SK-N-SH (cell line): Measurements from ENCODE around the gene ABCA1. TPM values are rescaled to one million over a fixed set of nuclear protein-coding genes. Genes with fewer than 3 reads are reported as not detected.
"Not testable (repeated sequence)": the region's sequence is repeated elsewhere in the genome, so short reads cannot be mapped to it uniquely, and the experiment has no call there.

Experiments
- CTCF ChIA-PET: fragments of 300-600, 350-600 bp; formaldehyde crosslinking; extraction: SDS; loops from one replicate; lab custom pipeline; 2021; lab: Yijun Ruan, JAX
- POLR2A ChIA-PET: fragments of 350-600 bp; sonication (Branson Sonifier 250); formaldehyde crosslinking; extraction: SDS; loops from one replicate; lab custom pipeline; 2020; ENCODE audit warnings: antibody characterized with exemption, inconsistent platforms; lab: Yijun Ruan, JAX
- DNase-seq: peaks from one replicate; pipeline ENCODE4 v3.0.0; 2012
- H2AFZ ChIP-seq: fragments of 200-600 bp; sonication (generic); 2 replicates; pipeline ENCODE4 v1.8.1; 2016; ENCODE audit warnings: antibody characterized with exemption, mild to moderate bottlenecking, low read depth
- H3F3A ChIP-seq: fragments of 200-600 bp; sonication (generic); replicated peaks from 2 replicates; pipeline ENCODE3; 2016; ENCODE audit warnings: antibody characterized with exemption, mild to moderate bottlenecking; ENCODE audit not compliant: insufficient read depth
- H3K27ac ChIP-seq, 2 experiments: fragments of 200-500 bp in 1 of 2; fragments of 200-600 bp in 1 of 2; sonication (Bioruptor generic) in 1 of 2; sonication (generic), shearing (Covaris generic) in 1 of 2; 2 replicates each; pipeline versions ENCODE4 v1.5.1 to v1.6.1; 2014 to 2016; ENCODE audit warnings: low read depth in 2 of 2, inconsistent platforms in 1 of 2, low read length in 1 of 2, mild to moderate bottlenecking in 1 of 2, mixed read lengths in 1 of 2
- H3K27me3 ChIP-seq: fragments of 200-600 bp; sonication (generic), shearing (Covaris generic); 2 replicates; pipeline ENCODE4 v1.6.1; 2016; ENCODE audit warnings: mixed run types; ENCODE audit not compliant: insufficient read depth
- H3K36me3 ChIP-seq, 2 experiments: fragments of 200-500 bp in 1 of 2; fragments of 200-600 bp in 1 of 2; sonication (Bioruptor generic) in 1 of 2; sonication (generic) in 1 of 2; replicated peaks in 1 of 2; 2 replicates each; pipeline versions ENCODE3 to v1.5.1; 2014 to 2016; ENCODE audit warnings: low read length in 1 of 2, mild to moderate bottlenecking in 1 of 2; ENCODE audit not compliant: insufficient read depth in 2 of 2, control insufficient read depth in 1 of 2
- H3K4me1 ChIP-seq, 2 experiments: fragments of 200-500 bp in 1 of 2; fragments of 200-600 bp in 1 of 2; sonication (Bioruptor generic) in 1 of 2; sonication (generic), shearing (Covaris generic) in 1 of 2; 2 replicates each; pipeline versions ENCODE4 v1.5.1 to v1.6.1; 2014 to 2016; ENCODE audit warnings: low read depth in 1 of 2, low read length in 1 of 2, mixed run types in 1 of 2; ENCODE audit not compliant: insufficient read depth in 2 of 2, control insufficient read depth in 1 of 2
- H3K4me2 ChIP-seq: fragments of 200-600 bp; sonication (generic), shearing (Covaris generic); 2 replicates; pipeline ENCODE4 v1.6.1; 2017; ENCODE audit warnings: mixed run types
- H3K4me3 ChIP-seq, 2 experiments: fragments of 200-500 bp in 1 of 2; fragments of 200-600 bp in 1 of 2; sonication (Bioruptor generic) in 1 of 2; sonication (generic), shearing (Covaris generic) in 1 of 2; 2 replicates each; pipeline versions ENCODE4 v1.5.1 to v1.8.1; 2014 to 2016; ENCODE audit warnings: low read depth in 2 of 2, inconsistent platforms in 1 of 2, low read length in 1 of 2, mild to moderate bottlenecking in 1 of 2, mixed read lengths in 1 of 2, moderate library complexity in 1 of 2
- H3K79me2 ChIP-seq: fragments of 200-600 bp; sonication (generic); 2 replicates; pipeline ENCODE4 v1.8.1; 2017; ENCODE audit warnings: mild to moderate bottlenecking; ENCODE audit not compliant: insufficient read depth
- H3K9ac ChIP-seq: fragments of 200-600 bp; sonication (generic); 2 replicates; pipeline ENCODE4 v1.6.1; 2017; ENCODE audit warnings: mixed run types
- H3K9me2 ChIP-seq: fragments of 200-600 bp; sonication (generic); 2 replicates; pipeline ENCODE4 v1.6.1; 2017; ENCODE audit warnings: mixed run types
- H3K9me3 ChIP-seq: fragments of 200-600 bp; sonication (generic); 2 replicates; pipeline ENCODE4 v1.6.1; 2017; ENCODE audit warnings: mixed run types, mild to moderate bottlenecking, moderate library complexity
- H4K20me1 ChIP-seq: fragments of 200-600 bp; sonication (generic); 2 replicates; pipeline ENCODE4 v1.6.1; 2017; ENCODE audit warnings: mild to moderate bottlenecking, mixed run types; ENCODE audit not compliant: insufficient read depth
- ELF1 ChIP-seq: IDR thresholded peaks from 2 replicates; pipeline ENCODE4 v1.4.0; 2012
- FOSL2 ChIP-seq: IDR thresholded peaks from 2 replicates; pipeline ENCODE4 v1.4.0; 2012; ENCODE audit warnings: low read depth, mild to moderate bottlenecking, moderate library complexity, borderline replicate concordance
- GATA2 ChIP-seq: sonication (generic); formaldehyde crosslinking; IDR thresholded peaks from 2 replicates; pipeline ENCODE4 v1.5.0; 2020; ENCODE audit warnings: mild to moderate bottlenecking, missing genetic modification reagents
- JUND ChIP-seq: IDR thresholded peaks from 2 replicates; pipeline ENCODE4 v1.4.0; 2012
- MEF2A ChIP-seq: IDR thresholded peaks from 2 replicates; pipeline ENCODE4 v1.4.0; 2012; ENCODE audit warnings: low read depth, borderline replicate concordance
- MXI1 ChIP-seq: IDR thresholded peaks from 2 replicates; pipeline ENCODE4 v1.6.1; 2012; ENCODE audit warnings: mild to moderate bottlenecking, low read depth, low read length, improper control_type of control experiment
- NFIC ChIP-seq: IDR thresholded peaks from 2 replicates; pipeline ENCODE4 v1.4.0; 2012; ENCODE audit warnings: borderline replicate concordance
- NRF1 ChIP-seq: IDR thresholded peaks from 2 replicates; pipeline ENCODE4 v1.6.1; 2012; ENCODE audit warnings: low read depth, mild to moderate bottlenecking, low read length
- RCOR1 ChIP-seq: fragments of 150-350 bp; IDR thresholded peaks from 2 replicates; pipeline ENCODE4 v1.6.1; 2017; ENCODE audit warnings: antibody characterized with exemption, low read length
- RFX5 ChIP-seq: IDR thresholded peaks from 2 replicates; pipeline ENCODE4 v1.6.1; 2012; ENCODE audit warnings: mild to moderate bottlenecking, improper control_type of control experiment, low read length
- RXRA ChIP-seq: IDR thresholded peaks from 2 replicates; pipeline ENCODE4 v1.4.0; 2012; ENCODE audit warnings: low read depth, mild to moderate bottlenecking, borderline replicate concordance
- SIN3A ChIP-seq: IDR thresholded peaks from 2 replicates; pipeline ENCODE4 v1.6.1; 2012; ENCODE audit warnings: low read depth, mild to moderate bottlenecking, low read length, moderate library complexity, borderline replicate concordance
- TAF1 ChIP-seq: IDR thresholded peaks from 2 replicates; pipeline ENCODE4 v1.6.1; 2012; ENCODE audit warnings: low read depth, mild to moderate bottlenecking, low read length, moderate library complexity, borderline replicate concordance
- TCF12 ChIP-seq: IDR thresholded peaks from 2 replicates; pipeline ENCODE4 v1.4.0; 2012
- YY1 ChIP-seq: IDR thresholded peaks from 2 replicates; pipeline ENCODE4 v1.4.0; 2012; ENCODE audit warnings: low read depth, mild to moderate bottlenecking
- WGBS: methylation state at CpG from one replicate; pipeline ENCODE4 v1.1.6; 2017; ENCODE audit warnings: low lambda C conversion rate; 5-methylcytosine and 5-hydroxymethylcytosine counted together
- polyA plus RNA-seq, 3 experiments: library from polyadenylated mRNA; depleted of rRNA; stranded (reverse); fragments of >200 nt; gene quantifications; 2 replicates each; pipeline ENCODE4 v1.2.3, GENCODE V29; 2012
- TF ChIP-seq, protein P1 (sequence below): IDR thresholded peaks from 2 replicates; pipeline ENCODE4 v1.6.1; 2012; ENCODE audit warnings: mild to moderate bottlenecking, low read depth, low read length, moderate library complexity
- TF ChIP-seq, protein P2 (sequence below): IDR thresholded peaks from 2 replicates; pipeline ENCODE4; 2012

The ABCA1 gene
- polyA plus RNA-seq, 1 of the 3 experiments (the other 2 are of a cell fraction): 5.3 TPM

DNA sequence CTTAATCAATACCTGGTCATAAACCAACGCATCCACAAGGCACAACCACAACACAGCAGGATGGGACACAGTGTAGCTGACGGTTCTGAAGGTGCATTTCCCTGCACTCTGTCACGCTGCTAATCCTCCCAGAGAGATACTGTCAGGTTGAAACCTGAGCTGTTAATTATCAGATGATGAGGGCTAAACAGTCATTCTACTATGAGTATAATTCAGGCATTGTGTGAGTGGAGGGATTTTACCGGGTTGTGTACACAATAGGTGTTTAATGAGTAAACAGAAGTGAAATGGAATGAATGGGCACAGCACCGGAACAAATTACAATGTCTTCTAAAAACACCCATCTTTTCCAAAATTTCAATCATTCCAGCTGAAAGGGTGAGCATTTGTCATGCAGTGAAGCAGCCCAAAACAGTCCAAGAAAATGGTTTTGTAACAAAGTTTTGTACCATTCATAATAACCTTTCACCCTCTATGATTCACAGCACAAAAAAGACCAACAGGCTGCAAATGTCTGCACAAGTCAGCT is 71.5 kb downstream of the ABCA1 start:
- ChIA-PET CTCF (interaction anchor here (0.7 to 1.4 kb wide), 2 partner anchors 76 to 559 kb away, joined by 3 read pairs; no protein-coding TSS in a partner anchor), POLR2A (no interaction called here)
- TF ChIP-seq SIN3A: no peak
- TF ChIP-seq NFIC: no peak
- no peak for TF ChIP-seq YY1
- TF ChIP-seq RCOR1: no peak
- no peak for TF ChIP-seq GATA2 (CRISPR knock-in tag)
- TF ChIP-seq MEF2A: no peak
- no peak for TF ChIP-seq RFX5
- TF ChIP-seq MXI1: no peak
- no peak for TF ChIP-seq RXRA
- TF ChIP-seq NRF1: no peak
- no peak for TF ChIP-seq TCF12
- TF ChIP-seq TAF1: no peak
- H3F3A ChIP-seq: peaks cover 3% of the 10 kb centered on the region
- no peaks in the 10 kb centered on the region; a peak in 1 of 4 replicates for H3K4me1 ChIP-seq
- no peak for DNase-seq
- no peaks in the 10 kb centered on the region for H3K9me3 ChIP-seq
- H3K4me2 ChIP-seq: no peak overlapping the region
- no peak overlapping the region for H3K4me3 ChIP-seq
- H4K20me1 ChIP-seq: no peaks in the 10 kb centered on the region
- no peaks in the 10 kb centered on the region for H3K9me2 ChIP-seq
- H3K9ac ChIP-seq: no peak overlapping the region
- H3K36me3 ChIP-seq: peaks cover 0 to 10% of the 10 kb centered on the region in 2 experiments
- no peaks in the 10 kb centered on the region for H3K79me2 ChIP-seq
- H3K27ac ChIP-seq: no peak overlapping the region
- no peak overlapping the region for H2AFZ ChIP-seq
- WGBS: 88% methylated on average over 5 of the region's 5 CpGs
- H3K27me3 ChIP-seq: no peaks in the 10 kb centered on the region

DNA sequence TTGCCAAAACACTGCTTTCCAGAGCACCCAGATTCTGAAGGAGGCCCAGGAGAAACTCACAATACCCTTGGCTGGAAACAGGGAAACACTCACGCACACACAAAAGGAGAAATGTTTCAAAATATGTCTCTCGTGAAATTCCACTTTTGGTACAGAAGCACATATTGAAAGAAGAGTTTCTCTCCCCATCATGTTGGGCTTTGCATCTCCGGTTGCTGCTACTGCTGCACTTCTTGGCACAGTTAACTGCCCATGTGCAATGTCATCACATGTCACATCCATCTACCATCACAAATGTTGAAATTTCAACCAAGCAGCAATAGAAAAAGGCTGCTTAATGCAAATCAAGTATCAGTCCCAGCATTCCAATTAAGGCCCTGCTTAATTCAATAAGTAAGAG is 72.1 kb downstream of the ABCA1 start:
- ChIA-PET CTCF (interaction anchor here (1.4 kb wide), 1 partner anchor 76 kb away, joined by 3 read pairs; no protein-coding TSS in a partner anchor), POLR2A (no interaction called here)
- no peaks in the 10 kb centered on the region for H4K20me1 ChIP-seq
- H3K9me2 ChIP-seq: no peaks in the 10 kb centered on the region
- H3K4me3 ChIP-seq: no peak overlapping the region
- no peak overlapping the region for H3K4me2 ChIP-seq
- 92% methylated on average over 3 of the region's 3 CpGs for WGBS
- H2AFZ ChIP-seq: no peak overlapping the region
- peaks cover 0 to 10% of the 10 kb centered on the region in 2 experiments for H3K36me3 ChIP-seq
- no peak for DNase-seq
- H3F3A ChIP-seq: peaks cover 3% of the 10 kb centered on the region
- no peak overlapping the region for H3K27ac ChIP-seq
- no peaks in the 10 kb centered on the region; a peak in 1 of 4 replicates for H3K4me1 ChIP-seq
- no peak overlapping the region for H3K9ac ChIP-seq
- no peaks in the 10 kb centered on the region for H3K9me3 ChIP-seq
- no peaks in the 10 kb centered on the region for H3K27me3 ChIP-seq
- TF ChIP-seq ELF1 (no peak), TAF1 (no peak), FOSL2 (no peak), JUND (no peak)
- TF ChIP-seq, protein P1, sequence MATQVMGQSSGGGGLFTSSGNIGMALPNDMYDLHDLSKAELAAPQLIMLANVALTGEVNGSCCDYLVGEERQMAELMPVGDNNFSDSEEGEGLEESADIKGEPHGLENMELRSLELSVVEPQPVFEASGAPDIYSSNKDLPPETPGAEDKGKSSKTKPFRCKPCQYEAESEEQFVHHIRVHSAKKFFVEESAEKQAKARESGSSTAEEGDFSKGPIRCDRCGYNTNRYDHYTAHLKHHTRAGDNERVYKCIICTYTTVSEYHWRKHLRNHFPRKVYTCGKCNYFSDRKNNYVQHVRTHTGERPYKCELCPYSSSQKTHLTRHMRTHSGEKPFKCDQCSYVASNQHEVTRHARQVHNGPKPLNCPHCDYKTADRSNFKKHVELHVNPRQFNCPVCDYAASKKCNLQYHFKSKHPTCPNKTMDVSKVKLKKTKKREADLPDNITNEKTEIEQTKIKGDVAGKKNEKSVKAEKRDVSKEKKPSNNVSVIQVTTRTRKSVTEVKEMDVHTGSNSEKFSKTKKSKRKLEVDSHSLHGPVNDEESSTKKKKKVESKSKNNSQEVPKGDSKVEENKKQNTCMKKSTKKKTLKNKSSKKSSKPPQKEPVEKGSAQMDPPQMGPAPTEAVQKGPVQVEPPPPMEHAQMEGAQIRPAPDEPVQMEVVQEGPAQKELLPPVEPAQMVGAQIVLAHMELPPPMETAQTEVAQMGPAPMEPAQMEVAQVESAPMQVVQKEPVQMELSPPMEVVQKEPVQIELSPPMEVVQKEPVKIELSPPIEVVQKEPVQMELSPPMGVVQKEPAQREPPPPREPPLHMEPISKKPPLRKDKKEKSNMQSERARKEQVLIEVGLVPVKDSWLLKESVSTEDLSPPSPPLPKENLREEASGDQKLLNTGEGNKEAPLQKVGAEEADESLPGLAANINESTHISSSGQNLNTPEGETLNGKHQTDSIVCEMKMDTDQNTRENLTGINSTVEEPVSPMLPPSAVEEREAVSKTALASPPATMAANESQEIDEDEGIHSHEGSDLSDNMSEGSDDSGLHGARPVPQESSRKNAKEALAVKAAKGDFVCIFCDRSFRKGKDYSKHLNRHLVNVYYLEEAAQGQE: no peak
- TF ChIP-seq, protein P2, sequence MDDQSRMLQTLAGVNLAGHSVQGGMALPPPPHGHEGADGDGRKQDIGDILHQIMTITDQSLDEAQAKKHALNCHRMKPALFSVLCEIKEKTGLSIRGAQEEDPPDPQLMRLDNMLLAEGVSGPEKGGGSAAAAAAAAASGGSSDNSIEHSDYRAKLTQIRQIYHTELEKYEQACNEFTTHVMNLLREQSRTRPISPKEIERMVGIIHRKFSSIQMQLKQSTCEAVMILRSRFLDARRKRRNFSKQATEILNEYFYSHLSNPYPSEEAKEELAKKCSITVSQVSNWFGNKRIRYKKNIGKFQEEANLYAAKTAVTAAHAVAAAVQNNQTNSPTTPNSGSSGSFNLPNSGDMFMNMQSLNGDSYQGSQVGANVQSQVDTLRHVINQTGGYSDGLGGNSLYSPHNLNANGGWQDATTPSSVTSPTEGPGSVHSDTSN: no peak
- no peaks in the 10 kb centered on the region for H3K79me2 ChIP-seq

DNA sequence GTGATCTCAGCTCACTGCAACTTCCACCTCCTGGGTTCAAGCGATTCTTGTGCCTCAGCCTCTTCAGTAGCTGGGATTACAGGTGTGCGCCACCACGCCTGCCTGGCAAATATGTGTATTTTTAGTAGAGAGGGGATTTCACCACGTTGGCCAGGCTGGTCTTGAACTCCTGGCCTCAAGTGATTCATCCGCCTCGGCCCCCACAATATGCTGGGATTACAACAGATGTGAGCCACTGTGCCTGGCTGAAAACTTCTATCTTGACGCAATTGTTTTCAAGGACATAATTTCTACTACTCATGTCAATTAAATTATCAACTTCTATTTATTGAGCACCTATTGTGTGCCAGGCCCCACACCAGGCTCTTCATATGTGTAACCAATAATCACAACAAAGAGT is 72.7 kb downstream of the ABCA1 start:
- H3K4me3 ChIP-seq, H3K9ac ChIP-seq, DNase-seq, H3K4me2 ChIP-seq, H4K20me1 ChIP-seq, H3K27me3 ChIP-seq, H3K4me1 ChIP-seq, H3K9me3 ChIP-seq, H3K79me2 ChIP-seq, H3K9me2 ChIP-seq, H3K36me3 ChIP-seq, POLR2A ChIA-PET, H2AFZ ChIP-seq, H3K27ac ChIP-seq, H3F3A ChIP-seq: not testable (repeated sequence)
- CTCF ChIA-PET: interaction anchor here (3.4 kb wide), 1 partner anchor 9 kb away, joined by 24 read pairs; no protein-coding TSS in a partner anchor
- WGBS: 93% methylated on average over 7 of the region's 7 CpGs
